ENCODE results near the gene HERC2.

GRCh38 chr15:28109626-28110455, 212.1 kb downstream of the HERC2 start:
- TF ChIP-seq POLR2A (IDR thresholded peaks at IDR 0.05; ENCODE audit: control extremely low read depth in 1 of 2, low read depth in 2 of 2, low read length in 2 of 2) (no peak), MAX (IDR thresholded peaks at IDR 0.05) (no peak)
